Activated T-helper 2 cell treated with anti-CD3 and anti-CD28 coated beads, Interferon-gamma antibody, Interleukin-2, Interleukin-4, amounts not matched to agents 10 μg/mL and 5 μg/mL and 100 μg/mL, durations not matched to agents 14 hours and 24 hours and 36 hours (primary cell): ENCODE results near the gene NEU2. TPM values are rescaled to one million over a fixed set of nuclear protein-coding genes. Genes with fewer than 3 reads are reported as not detected.

ENCODE experiments used
- DNase-seq: peaks from one replicate; pipeline ENCODE4 v3.0.0; 2021; ENCODE audit warnings: low spot score
- H3K27ac Mint-ChIP-seq: one replicate; pipeline ENCODE4 v1.8.0; 2021; ENCODE audit warnings: mixed read lengths
- H3K27me3 Mint-ChIP-seq: one replicate; pipeline ENCODE4 v1.8.0; 2021; ENCODE audit warnings: low read depth, mixed read lengths
- H3K36me3 Mint-ChIP-seq: one replicate; pipeline ENCODE4 v1.8.0; 2021; ENCODE audit warnings: low read depth, mixed read lengths
- H3K4me1 Mint-ChIP-seq: one replicate; pipeline ENCODE4 v1.8.0; 2021; ENCODE audit warnings: low read depth, mixed read lengths
- H3K4me3 Mint-ChIP-seq: one replicate; pipeline ENCODE4 v1.8.0; 2021; ENCODE audit warnings: low read depth, mild to moderate bottlenecking, moderate library complexity, mixed read lengths
- H3K9me3 Mint-ChIP-seq: one replicate; pipeline ENCODE4 v1.8.0; 2021; ENCODE audit warnings: mixed read lengths
- intact Hi-C: fragments of 100-400 bp; cut with micrococcal nuclease; formaldehyde crosslinking; loops from one replicate; pipeline ENCODE4 v1.15.1; 2023
- total RNA-seq: library from RNA; stranded (reverse); gene quantifications from 2 replicates; pipeline ENCODE4 v1.2.3, GENCODE V29; 2022

NEU2 gene
- total RNA-seq, 1 donor from 2014 or later, result not detected

DNA sequence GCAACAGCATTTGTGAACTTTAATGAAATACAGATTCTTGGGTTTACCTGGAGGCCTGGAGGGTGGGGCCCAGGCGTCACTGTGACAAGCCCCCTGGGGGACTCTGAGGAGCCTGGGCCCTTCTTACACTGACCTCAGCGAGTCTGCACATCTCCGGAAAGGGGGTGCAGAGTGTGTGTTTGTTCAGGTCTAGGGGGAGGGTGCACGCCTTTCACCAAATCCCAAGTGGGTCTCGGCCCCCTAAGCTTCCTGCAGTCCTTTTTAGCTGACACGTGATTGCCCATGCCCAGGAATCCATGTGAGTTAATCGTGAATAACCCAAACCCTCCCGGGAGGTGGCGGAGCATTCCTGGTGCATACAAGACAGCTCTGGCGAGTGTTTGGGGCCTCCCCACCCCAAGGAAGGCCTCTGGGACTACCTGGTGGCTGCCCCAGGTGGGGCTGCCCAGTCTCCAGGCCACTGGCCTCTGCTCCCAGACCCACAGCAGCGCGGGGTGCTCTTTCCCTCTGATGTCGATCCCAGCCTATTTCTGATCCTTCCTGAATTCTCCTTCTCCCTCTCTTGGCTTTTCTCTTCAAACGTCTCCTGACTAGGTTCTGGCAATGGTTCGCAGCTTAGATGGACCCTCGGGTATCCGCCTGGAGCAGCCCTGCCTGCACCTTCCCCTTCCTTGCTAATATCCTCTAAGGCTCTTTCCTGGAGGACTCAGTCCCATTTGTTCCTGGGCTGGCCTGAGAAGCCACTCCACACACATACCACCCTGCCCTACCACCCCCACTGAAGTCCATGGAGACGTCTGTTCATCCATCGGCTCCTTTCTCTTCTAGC, 29.4 kb upstream of the NEU2 start:
- no peaks in the 10 kb centered on the region for H3K4me1 Mint-ChIP-seq
- H3K4me3 Mint-ChIP-seq, result no peak overlapping the region
- no peak for DNase-seq
- intact Hi-C loops, result no loop called here
- no peaks in the 10 kb centered on the region for H3K36me3 Mint-ChIP-seq
- peaks cover 4% of the 10 kb centered on the region for H3K27me3 Mint-ChIP-seq
- no peak overlapping the region for H3K27ac Mint-ChIP-seq
- H3K9me3 Mint-ChIP-seq, result no peaks in the 10 kb centered on the region

DNA sequence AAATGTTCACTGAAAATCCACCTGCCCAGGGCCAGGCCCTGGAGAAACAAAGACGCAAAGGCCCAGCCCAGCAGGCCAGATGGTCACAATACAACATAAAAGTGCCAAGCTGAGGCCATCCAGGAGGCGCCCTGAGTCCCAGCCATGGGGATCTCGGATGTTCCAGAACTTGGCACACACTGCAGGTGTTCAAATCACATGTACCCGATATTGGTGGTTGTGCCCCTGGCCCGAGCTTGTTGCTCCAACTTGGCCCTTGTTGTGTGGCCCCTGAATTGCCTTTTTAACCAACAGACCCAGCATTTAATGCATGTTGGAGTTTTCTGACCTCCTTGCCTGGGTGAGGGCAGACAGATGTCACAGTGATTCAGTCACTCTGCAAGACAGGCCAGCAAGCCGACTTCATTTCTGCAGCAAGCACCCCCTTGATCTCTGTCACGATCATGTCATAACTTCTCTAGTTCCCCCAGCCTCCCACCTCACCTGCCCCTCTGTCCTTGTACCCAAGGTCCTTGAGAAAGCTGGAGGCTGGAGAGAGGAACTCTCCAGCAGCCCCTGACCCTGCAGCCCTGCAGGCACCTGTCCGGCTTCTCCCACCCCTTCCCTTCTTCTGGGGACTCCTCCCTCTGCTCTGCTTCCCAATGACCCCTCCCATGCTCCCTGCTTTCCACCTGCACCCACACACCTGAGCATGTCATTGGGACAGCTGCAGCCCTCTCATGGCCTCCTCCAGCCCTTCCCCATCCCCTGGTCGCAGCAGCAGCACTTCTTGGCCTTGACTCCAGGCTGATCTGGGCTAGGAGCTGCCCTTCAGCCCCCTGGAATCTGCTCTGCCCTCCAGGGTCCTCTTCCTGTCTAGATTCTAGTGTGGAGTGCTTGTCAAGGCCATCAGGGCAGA, 28.6 kb upstream of the NEU2 start:
- H3K27ac Mint-ChIP-seq, result no peak overlapping the region
- H3K4me3 Mint-ChIP-seq, result no peak overlapping the region
- peaks cover 6% of the 10 kb centered on the region for H3K27me3 Mint-ChIP-seq
- DNase-seq, result no peak
- H3K4me1 Mint-ChIP-seq, result no peaks in the 10 kb centered on the region
- H3K36me3 Mint-ChIP-seq, result no peaks in the 10 kb centered on the region
- intact Hi-C loops, result no loop called here
- H3K9me3 Mint-ChIP-seq, result no peaks in the 10 kb centered on the region

DNA sequence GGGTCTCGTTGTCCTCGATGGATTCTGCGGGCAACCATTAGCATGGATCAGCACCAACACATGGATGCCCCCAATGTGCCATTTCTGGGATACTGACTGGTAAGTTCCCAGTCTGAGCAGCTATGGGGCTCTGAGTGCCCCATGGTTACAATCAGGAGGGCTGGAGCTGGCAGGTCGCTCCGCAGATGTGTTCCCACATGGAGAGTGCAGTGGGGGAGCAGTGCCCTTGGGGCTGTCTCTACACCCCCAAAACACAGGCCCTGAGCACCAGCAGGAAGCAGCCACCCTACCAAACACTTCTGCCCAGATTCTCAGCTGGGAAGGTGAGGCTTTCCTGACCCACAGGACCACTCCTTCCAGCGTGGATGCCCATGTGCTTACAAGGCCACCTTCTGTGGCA, 27.4 kb upstream of the NEU2 start:
- intact Hi-C loops, result no loop called here
- Mint-ChIP-seq H3K4me1 (no peaks in the 10 kb centered on the region), H3K27me3 (peaks cover 10% of the 10 kb centered on the region), H3K4me3 (no peak overlapping the region), H3K9me3 (no peaks in the 10 kb centered on the region), H3K36me3 (no peaks in the 10 kb centered on the region), H3K27ac (no peak overlapping the region)
- DNase-seq, result no peak

DNA sequence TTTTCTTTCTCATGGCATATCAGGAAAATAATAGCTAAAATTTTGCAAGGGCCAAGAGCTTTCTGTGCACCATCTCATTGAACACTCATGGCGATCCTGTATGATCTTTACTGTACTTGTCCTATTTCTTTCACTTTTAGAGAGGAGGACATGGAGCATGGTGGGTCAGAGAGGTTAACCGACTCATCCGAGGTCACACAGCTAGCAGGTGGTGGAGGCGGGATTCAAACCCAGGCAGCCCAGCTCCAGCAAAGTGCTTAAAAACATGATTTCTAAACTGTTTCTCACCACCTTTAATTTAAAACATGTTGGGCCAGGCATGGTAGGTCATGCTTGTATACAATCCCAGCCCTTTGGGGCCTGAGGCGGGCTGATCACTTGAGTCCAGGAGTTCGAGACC, 25.8 kb upstream of the NEU2 start:
- intact Hi-C loops, result no loop called here
- Mint-ChIP-seq H3K9me3 (no peaks in the 10 kb centered on the region), H3K4me1 (no peaks in the 10 kb centered on the region), H3K27me3 (peaks cover 10% of the 10 kb centered on the region), H3K27ac (no peak overlapping the region), H3K4me3 (no peak overlapping the region), H3K36me3 (no peaks in the 10 kb centered on the region)
- DNase-seq, result no peak

DNA sequence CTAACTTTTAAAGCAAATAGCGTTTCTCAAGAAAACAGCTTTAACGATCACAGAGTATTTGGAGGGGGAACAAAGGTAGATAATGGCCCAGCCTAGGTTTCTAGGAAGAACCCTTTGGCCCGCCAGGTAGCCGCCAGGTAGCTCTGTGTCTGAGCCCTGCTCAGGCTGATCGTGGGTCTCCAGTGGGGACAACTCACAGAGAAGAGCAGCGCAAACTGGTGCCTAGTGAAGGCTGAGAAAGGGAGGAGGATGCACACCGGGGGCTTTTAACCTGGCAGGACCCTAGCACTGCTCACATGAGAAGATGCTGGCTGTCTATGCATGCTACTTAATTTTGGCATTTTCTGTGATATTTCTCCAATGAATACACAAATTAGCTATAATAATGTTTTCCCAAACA, 25.2 kb upstream of the NEU2 start:
- Mint-ChIP-seq H3K9me3 (no peaks in the 10 kb centered on the region), H3K4me3 (no peak overlapping the region), H3K4me1 (no peaks in the 10 kb centered on the region), H3K27ac (no peak overlapping the region), H3K27me3 (peaks cover 10% of the 10 kb centered on the region), H3K36me3 (no peaks in the 10 kb centered on the region)
- intact Hi-C loops, result no loop called here
- no peak for DNase-seq

DNA sequence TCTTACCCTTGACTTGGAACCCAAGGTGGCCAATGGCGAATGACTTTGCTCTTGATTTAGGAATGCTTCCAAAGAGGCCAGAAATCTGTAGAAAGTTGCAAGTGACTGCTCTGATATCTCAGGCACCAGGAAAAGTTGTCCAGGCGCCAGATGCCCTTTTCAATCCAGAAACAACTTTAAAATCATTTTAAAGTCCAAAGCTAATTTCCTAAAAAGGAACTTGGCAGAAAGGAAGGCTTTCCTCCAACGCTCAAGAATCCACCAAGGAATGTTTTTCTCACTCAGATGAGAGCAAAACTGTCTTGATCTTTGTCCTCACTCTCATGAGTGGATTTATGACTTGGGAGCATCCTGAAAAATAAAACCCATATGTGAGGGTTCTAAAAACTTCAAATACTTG, 24.7 kb upstream of the NEU2 start:
- Mint-ChIP-seq H3K27ac (no peak overlapping the region), H3K36me3 (no peaks in the 10 kb centered on the region), H3K4me3 (no peak overlapping the region), H3K9me3 (no peaks in the 10 kb centered on the region), H3K27me3 (peaks cover 10% of the 10 kb centered on the region), H3K4me1 (no peaks in the 10 kb centered on the region)
- no peak for DNase-seq
- intact Hi-C loops, result no loop called here

DNA sequence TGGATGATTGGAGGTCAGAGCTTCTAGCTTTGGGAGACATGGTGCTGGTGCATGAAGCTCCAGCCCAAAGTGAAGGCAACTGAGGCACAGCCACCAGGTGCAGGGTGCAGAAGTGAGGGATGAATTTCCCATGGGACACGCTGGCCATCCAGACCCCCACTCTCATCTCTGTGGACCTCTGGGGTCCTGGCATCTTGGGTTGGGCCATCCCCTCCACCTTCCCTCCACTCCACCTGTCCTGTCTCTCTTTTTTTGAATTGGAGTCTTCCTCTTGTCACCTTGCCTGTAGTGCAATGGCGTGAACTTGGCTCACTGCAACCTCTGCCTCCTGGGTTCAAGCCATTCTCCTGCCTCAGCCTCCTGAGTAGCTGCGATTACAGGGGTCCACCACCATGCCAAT, 22.8 kb upstream of the NEU2 start:
- no peaks in the 10 kb centered on the region for H3K4me1 Mint-ChIP-seq
- H3K27me3 Mint-ChIP-seq, result peaks cover 10% of the 10 kb centered on the region
- intact Hi-C loops, result no loop called here
- no peaks in the 10 kb centered on the region for H3K36me3 Mint-ChIP-seq
- no peaks in the 10 kb centered on the region for H3K9me3 Mint-ChIP-seq
- no peak for DNase-seq
- H3K4me3 Mint-ChIP-seq, result no peak overlapping the region
- H3K27ac Mint-ChIP-seq, result no peak overlapping the region

DNA sequence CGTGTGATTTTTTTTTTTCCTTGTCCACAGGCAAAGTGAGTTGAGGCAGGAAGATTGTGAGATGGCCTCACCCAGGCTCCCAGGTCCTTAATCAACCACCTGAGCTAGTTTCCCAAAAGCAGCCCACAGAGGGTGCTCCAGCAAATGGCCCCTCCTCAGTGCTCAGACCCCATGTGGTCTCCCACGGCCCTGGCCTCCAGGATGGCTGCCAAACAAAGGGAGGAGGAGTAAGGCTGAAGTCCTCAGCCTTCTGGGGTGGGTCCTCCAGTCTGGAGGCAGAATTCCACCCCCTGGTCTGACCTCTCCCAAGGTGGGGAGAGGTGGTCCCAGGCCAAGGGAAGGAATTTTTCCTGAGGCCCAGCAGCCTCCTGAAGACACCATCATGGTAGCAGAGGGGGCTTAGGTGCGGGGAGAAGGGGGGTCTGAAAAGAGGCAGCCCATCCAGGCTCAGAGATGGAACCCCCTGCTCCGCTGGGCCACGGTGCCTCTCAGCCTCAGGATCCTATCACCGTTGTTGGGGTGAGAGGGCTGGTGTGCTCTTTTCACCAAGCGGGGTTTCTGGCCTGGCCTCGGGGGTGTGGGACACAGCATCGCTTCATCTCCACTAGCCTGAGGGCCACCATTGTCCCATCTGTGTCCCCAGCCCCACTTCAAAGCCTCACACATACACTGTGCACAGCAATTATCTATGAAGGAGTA, 21.8 kb upstream of the NEU2 start:
- DNase-seq, result no peak
- Mint-ChIP-seq H3K4me1 (no peaks in the 10 kb centered on the region), H3K9me3 (peaks cover 4% of the 10 kb centered on the region), H3K4me3 (no peak overlapping the region), H3K36me3 (no peaks in the 10 kb centered on the region), H3K27me3 (peaks cover 8% of the 10 kb centered on the region), H3K27ac (no peak overlapping the region)
- intact Hi-C loops, result no loop called here

DNA sequence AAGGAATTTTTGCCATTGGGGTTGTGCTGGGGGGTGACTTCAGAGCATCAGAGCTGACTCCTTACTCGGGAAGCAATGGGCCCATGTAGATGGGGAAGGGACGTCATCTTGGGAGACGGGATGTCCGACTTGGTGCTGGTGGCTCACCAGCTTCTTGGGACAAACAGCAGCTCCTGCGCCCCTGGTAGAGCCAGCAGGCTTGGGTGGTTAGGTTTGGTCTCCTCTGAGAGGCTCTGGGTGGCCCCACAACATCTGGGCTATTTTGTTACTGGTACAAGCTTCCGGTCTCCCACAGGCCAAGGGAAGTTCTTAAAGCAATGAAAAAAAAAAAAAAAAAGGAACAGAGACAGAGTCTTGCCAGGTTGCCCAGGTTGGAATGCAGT, 21.2 kb upstream of the NEU2 start:
- Mint-ChIP-seq H3K27ac (no peak overlapping the region), H3K27me3 (peaks cover 8% of the 10 kb centered on the region)

DNA sequence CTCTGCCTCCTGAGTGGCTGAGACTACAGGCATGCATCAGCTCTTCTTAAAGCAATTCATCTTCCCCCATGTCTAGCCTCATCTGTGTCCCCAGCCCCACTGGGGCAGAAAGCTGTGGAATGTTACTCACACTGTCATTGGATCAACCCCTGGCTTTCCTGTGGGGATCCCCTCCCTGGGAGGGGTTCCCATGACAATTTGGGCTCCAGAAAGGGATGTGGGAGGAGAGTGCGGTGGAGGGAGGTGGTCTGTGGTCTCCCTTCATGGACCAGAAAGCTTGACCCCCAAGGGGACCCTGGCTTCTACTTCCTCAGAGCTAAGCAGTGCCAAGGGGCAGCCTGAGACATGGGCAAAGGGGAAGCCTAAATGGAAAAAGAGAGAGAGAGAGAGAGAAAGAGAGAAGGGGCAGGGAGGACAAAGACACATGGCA, 20.8 kb upstream of the NEU2 start:
- no peak overlapping the region for H3K4me3 Mint-ChIP-seq
- H3K4me1 Mint-ChIP-seq, result no peaks in the 10 kb centered on the region
- peaks cover 4% of the 10 kb centered on the region for H3K9me3 Mint-ChIP-seq
- intact Hi-C loops, result no loop called here
- no peaks in the 10 kb centered on the region for H3K36me3 Mint-ChIP-seq
- no peak overlapping the region for H3K27ac Mint-ChIP-seq
- no peak for DNase-seq
- peaks cover 6% of the 10 kb centered on the region for H3K27me3 Mint-ChIP-seq

More for the DNA sequence above, 21.2 kb upstream of the NEU2 start:
- DNase-seq, result no peak
- peaks cover 4% of the 10 kb centered on the region for H3K9me3 Mint-ChIP-seq
- no peaks in the 10 kb centered on the region for H3K36me3 Mint-ChIP-seq
- no peaks in the 10 kb centered on the region for H3K4me1 Mint-ChIP-seq
- no peak overlapping the region for H3K4me3 Mint-ChIP-seq
- intact Hi-C loops, result no loop called here

DNA sequence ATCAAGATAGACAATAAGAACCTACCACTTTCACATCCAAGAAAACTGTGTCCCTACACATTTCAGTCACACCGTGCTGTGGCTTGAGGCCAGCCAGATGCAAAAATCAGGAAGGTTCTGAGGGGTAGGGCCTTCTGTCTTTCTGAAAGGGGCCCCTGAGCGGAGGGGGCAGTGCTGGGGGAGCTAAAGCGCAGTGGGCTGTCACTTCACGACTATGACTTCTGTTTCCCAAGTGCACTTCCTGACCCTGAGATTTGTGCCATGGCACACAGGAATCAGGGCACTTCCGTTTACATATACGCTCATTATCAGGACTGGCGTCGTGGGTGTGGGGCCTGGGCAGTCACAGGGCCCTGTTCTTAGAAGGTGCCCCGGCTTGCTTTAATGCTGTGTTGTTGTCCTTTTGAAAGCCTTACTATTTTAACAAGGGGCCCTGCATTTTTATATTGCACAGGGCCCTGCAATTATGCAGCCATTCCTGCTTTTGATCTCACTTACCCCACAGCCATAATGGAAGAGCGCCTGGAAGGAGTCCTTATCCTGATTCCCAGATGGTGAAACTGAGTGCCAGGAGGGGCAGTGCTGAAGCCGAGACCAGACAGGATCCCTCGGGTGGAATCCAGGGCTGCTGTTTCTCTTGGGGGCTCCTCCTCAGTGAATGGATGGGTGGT, 20.0 kb upstream of the NEU2 start:
- Mint-ChIP-seq H3K27me3 (peaks cover 6% of the 10 kb centered on the region), H3K4me3 (no peak overlapping the region), H3K27ac (no peak overlapping the region), H3K9me3 (peaks cover 4% of the 10 kb centered on the region), H3K4me1 (no peaks in the 10 kb centered on the region), H3K36me3 (no peaks in the 10 kb centered on the region)
- intact Hi-C loops, result no loop called here
- DNase-seq, result no peak

DNA sequence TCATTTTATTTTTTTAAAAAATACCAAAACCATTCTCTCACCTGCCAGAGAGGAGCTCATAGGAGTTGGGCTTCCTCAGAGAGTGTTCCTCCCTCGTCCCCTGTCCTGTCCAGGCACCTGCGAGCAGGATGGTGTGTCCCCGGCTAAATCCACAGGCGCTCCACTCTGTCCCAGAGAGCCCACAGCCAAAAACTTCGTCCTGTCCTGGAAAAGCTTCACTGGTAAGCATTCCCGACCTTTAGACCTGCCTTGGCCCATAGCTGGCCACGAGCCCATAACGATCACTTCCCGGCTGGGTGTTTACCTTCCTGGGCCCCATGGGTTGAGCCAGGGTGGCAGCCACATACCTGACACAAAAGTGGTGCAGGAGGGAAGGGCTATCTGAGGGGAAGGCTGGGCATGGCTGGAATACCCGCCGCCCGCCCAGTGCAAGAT, 19.4 kb upstream of the NEU2 start, which contains the start of gene NGEF:
Gene NGEF, minus strand, starts transcription at position 230 of the 435 bp plus-strand sequence. CDS start 38,366 bp downstream, outside the sequence.
- no peaks in the 10 kb centered on the region for H3K4me1 Mint-ChIP-seq
- H3K9me3 Mint-ChIP-seq, result peaks cover 4% of the 10 kb centered on the region
- intact Hi-C loops, result no loop called here
- DNase-seq, result no peak
- no peak within 1 kb of the TSS for H3K4me3 Mint-ChIP-seq
- no peaks in the 10 kb centered on the region for H3K36me3 Mint-ChIP-seq
- H3K27ac Mint-ChIP-seq, result no peak within 1 kb of the TSS
- H3K27me3 Mint-ChIP-seq, result peaks cover 7% of the 10 kb centered on the region
